GM18868 (cell line): ENCODE measurements around the gene ARL8A.
"Not testable (repeated sequence)": the region's sequence is repeated elsewhere in the genome, so short reads cannot be mapped to it uniquely, and the experiment has no call there.

Experiments used
- ATAC-seq: cut with Tn5 transposase; IDR thresholded peaks from one replicate; pipeline ENCODE4 v1.9.1; 2021; ENCODE audit warnings: mild to moderate bottlenecking, moderate library complexity; ENCODE audit not compliant: unreplicated experiment

Gene ARL8A

DNA sequence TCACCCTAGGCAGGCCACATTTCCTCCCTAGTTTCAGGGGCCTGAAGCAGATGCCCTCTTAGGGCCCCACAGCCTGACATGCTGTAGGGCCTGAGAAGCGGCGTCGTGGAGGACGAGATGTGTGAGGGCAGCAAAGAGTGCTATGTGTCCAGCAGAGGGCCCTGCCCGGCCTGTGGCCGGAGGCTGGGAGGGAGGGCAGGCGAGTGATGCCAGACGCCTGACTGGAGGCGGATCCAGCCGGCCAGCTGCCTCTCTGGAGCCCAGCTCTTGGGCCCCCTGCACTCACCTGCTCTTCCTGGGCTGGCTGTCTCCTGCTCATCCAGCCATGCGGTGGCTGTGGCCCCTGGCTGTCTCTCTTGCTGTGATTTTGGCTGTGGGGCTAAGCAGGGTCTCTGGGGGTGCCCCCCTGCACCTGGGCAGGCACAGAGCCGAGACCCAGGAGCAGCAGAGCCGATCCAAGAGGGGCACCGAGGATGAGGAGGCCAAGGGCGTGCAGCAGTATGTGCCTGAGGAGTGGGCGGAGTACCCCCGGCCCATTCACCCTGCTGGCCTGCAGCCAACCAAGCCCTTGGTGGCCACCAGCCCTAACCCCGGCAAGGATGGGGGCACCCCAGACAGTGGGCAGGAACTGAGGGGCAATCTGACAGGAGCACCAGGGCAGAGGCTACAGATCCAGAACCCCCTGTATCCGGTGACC is 21.8 kb downstream of the ARL8A start, which contains the start of gene GPR37L1:
Gene GPR37L1, plus strand, starts transcription at position 279 of the 697 bp plus-strand sequence. Its CDS starts 47 bp downstream, at position 326.
- ATAC-seq = no peak

DNA sequence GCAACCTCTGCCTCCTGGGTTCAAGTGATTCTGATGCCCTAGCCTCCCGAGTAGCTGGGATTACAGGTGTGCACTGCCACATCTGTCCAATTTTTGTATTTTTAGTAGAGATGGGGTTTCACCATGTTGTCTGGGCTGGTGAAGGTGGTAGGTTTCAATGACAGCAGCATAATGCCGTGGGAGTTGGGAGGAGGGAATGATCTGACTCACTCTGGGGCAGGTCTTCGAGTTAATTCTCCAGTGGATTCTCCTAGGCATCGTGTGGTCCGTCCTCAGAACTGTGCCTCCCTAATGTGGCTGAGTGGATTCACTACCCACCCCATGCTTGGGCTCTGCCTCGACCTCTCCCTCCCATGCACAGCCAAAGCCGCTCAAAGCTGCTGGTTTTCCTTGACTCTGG is 23.5 kb downstream of the ARL8A start:
- ATAC-seq = no peak

DNA sequence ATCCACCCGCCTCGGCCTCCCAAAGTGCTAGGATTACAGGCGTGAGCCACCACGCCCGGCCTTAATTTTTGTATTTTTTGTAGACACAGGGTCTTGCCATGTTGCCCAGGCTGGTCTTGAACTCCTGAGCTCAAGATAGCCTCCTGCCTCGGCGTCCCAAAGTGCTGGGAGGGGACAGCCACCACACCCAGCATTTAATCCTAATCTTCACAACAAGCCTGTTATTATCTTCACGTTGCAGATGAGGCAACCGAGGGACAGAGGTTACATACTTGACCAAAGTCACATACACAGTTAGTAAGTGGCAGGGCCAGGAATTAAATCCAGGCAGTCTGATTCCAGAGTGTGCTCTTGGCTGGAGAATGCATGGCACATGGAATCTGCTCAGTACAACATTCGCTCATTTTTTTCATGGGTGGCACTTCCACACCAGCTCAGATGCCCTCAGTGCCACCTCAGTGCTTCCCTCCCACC is 26.6 kb downstream of the ARL8A start:
- ATAC-seq = no peak

GRCh38 chr1:202116287-202116686 is 28.2 kb downstream of the ARL8A start:
- ATAC-seq = no peak

DNA sequence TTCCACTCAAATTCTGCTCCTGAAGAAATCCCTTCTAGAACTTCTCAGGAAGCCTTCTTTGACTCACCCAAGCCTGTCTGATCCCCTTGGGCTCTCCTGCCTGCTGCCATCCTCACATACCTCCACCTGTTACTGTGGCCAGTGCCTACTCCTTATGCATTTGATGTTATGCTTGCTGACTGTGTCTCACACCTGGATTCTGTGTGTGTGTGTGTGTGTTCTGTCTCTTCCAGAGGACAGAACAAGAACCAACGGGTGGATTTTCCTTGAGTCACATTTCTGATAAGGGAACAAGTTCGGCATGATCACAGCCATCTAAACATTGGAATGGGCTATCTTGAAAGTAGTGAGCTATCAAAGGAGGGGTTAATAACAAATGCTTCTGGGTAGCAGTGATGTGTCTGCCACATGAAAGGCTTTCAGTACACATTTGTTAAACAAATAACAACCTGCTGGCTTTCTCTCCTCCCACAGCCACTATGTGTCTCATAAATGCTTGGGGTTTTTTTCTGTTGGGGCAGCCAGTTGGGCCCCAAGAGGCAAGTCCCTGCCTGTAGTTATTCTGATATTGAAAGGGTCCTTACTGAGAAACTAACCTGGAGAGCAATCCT is 30.7 kb downstream of the ARL8A start:
- no peak for ATAC-seq

GRCh38 chr1:202112859-202113689 is 31.5 kb downstream of the ARL8A start:
- no peak for ATAC-seq

DNA sequence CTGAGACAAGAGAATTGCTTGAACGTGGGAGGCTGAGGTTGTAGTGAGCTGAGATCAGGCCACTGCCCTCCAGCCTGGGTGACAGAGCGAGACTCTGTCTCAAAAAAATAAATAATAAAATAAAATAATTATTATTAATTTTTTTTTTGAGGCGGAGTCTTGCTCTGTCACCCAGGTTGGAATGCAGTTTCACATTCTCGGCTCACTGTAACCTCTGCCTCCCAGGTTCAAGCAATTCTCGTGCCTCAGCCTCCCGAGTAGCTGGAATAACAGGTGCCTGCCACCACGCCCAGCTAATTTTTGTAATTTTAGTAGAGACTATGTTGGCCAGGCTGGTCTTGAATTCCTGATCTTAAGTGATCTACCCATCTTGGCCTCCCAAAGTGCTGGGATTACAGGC is 32.9 kb downstream of the ARL8A start:
- not testable (repeated sequence) for ATAC-seq

DNA sequence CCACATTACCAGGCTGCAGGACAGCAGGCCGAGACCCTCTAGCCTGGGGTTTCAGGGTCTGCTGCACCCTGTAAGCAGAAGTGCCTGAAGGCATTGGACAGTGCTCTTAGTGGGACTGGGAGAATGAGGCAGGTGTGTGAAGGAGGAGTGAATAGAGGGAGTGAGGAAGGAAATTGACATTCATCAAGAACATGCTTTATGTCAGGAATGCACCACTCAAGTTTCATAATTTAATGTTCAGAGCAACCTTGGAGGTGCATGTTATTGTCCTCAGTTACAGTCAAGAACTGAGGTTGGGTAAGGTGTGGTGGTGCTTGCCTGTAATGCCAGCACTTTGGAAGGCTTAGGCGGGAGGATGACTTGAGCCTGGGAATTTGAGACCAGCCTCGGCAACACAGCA is 33.6 kb downstream of the ARL8A start:
- ATAC-seq = no peak

- ATAC-seq = no peak
Observed at GRCh38 chr1:202107801-202108731, 36.5 kb downstream of the ARL8A start.

- ATAC-seq = no peak
Observed at GRCh38 chr1:202107321-202107761, 37.2 kb downstream of the ARL8A start.

DNA sequence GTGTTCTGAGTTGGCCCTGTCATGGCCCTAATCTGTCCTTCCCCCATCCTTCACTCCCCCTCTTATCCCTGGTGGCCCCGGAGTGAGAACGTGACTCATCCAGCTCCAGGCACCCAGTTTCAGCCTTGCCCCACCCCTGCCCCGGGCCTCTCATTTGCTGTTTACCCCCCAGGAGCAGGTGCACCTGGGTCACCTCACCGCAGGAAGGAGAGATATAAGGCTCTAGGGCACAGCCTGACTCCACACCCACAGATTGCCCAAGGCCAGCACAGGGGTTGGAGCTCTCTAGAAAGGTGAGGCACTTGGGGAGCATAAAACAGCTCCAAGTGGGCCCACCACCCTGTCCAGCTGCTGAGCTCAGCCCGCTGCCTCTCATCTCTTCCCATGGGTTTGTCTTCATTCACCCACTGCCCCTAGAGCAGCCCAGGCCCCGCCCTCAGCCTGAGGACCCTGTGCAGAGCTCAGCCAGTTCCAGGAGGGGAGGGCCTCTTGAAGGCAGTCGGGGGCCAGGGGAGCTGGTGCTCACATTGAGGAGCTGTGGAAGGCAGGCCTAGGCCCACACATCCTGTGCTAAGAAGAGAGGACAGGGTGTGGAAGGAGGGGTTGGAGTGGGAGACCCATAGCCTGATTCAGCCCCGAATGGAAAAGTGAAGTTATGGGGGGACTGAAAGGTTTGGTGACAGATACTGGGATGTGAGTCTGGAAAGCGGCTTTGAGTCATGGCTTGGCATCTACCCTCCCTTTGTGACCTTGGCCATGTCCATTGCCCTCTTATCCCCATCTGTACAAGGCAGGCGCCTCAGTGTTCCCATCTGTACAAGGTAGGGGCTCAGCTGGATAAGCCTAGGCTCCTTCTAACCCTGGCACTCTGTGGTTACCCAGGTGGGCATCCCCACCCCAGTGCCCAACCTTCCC is 37.9 kb downstream of the ARL8A start:
- ATAC-seq = no peak

DNA sequence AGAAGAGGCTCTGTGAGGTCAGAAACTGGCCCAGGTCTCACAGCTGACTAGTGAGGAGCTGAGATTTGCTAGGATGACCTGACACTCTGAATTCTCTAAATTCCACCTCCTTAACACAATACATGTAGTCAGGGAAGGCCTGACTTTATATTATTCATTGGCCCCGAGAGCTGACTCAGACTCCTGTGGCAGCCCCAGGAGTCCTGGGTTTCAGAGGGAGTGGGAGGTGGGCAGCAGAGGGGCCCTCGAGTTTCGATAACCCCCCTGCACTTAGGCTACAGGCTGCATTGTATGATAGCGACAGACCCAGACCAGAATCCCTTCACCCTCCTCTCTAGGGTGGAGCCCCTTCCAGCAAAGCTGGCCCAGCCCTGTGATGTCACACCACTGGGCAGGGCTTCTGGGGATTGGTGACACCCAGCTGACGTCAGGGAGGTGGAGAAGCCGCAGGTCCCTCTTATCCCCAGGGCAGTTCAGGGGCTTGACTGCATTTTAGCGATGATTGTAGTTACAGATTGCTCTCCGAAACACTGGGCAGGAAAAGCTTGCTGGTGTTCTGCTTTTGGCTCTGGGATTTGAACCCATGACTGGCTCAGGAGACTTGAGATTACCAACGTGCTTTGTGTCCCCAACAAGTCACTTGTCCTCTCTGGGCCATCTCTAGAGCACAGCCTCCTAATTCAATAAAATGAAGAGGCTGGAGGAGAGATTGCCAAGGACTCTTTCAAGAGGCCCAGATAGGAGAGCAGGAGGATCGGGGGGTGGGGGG is 38.8 kb downstream of the ARL8A start:
- ATAC-seq = no peak

DNA sequence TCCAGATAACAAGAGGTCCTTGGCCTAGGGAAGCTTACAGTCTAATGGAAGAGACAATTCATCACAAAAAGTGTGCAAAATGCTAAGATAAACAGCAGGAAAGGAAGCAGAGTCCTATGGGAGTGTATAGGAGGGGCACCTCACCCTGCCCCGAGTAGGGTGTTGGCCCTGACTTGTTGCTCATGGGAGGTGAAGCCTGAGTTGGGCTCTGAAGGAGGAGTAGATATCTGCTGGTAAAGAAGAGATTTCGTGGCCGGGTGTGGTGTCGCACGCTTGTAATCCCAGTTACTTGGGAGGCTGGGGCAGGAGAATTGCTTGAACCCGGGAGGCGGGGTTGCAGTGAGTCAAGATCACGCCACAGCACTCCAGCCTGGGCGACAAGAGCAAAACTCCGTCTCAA is 40.5 kb downstream of the ARL8A start:
- ATAC-seq = no peak

- ATAC-seq = no peak
Observed at GRCh38 chr1:202101184-202101583, 43.4 kb downstream of the ARL8A start.

DNA sequence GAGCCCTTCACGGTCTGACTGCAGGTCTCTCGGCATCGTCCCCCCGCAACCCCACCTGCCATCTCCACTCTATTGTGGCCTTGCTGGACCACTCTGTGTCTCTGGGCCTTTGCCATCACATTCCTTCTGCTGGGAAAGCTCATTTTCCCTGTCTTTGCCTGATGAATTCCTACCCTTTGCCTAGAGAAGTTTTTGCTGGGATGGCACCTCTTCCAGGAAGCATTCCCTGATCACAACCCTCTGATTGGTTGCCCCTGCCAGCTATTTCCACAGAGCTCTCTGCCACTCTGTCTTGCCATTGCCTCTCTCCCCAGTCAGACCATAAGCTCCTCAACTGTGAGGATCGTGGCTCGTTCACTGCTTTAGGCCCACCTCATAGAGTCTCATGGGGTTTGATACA is 50.7 kb downstream of the ARL8A start:
- ATAC-seq = no peak

DNA sequence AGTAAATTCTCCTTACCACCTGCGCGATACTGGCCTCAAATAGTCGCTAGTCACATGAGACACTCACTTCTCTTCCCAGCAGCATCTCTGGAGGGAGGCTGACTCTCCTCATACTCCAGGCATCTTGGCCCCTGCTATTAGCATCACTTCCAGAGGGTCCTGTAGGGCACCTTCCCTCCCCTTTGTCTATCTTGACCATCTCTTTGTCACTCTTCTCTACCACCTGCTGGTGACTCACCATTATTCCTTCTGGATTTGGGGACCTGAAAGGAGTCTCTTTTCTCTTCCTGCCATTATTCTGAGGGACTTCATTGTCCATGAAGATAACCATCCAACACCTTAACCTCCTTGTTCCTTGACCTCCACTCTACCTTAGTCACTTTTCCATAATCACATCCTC is 53.5 kb downstream of the ARL8A start:
- no peak for ATAC-seq

- no peak for ATAC-seq
Observed at GRCh38 chr1:202088206-202088605, 56.3 kb downstream of the ARL8A start.

DNA sequence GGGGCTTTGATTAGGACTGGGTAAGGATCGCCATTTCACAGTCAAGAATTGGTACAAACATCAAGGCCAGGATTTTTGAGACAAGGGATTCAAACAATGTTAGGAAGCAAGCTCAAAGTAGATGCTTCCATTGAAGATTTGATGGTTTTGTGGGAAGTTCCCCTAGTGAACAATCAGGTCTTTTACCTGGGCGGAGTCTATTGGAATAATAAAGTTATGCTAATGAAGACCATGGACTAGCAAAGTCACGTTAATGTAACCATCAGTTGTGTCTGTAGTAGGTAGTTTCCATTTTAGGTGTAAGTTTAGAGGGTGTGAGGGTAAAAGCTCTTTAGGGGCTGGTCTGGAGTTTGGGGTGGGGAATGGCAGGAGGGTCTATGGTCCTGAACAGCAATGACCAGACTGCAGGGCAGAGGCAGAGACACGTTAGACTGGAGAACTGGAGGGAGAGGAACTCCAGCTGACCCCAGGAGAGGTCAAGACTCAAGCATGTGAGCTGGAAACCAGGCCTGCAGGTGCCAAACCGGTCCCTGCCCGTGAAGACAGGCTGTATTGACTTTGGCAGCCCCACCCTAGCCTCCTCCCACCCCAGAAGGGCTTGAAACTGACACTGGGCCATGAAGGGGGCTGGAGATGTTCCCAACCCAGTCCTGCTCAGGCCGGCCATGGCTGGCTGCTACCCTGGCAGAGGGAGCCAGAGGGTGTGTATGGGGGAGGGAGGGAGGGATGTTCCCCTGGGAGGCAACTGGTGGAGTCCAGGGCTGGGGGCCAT is 57.8 kb downstream of the ARL8A start:
- ATAC-seq = no peak
